ENCODE data around the gene R3HDML. TPM values are rescaled to one million over a fixed set of nuclear protein-coding genes. Genes with fewer than 3 reads are reported as not detected.
"Not testable (repeated sequence)": the region's sequence is repeated elsewhere in the genome, so short reads cannot be mapped to it uniquely, and the experiment has no call there.

R3HDML gene
- polyA plus RNA-seq, 3 donors = not detected

GRCh38 chr20:44296011-44296410 lies 40.8 kb upstream of the R3HDML start:
- Histone ChIP-seq H3K4me3 (replicated peaks in 1 of 3; ENCODE audit: low read depth in 2 of 3, low read length in 3 of 3) (no peak overlapping the region), H3K9ac (ENCODE audit: insufficient read depth, low read length, poor library complexity, severe bottlenecking) (no peak overlapping the region), H2AFZ (ENCODE audit: insufficient read depth, low read depth, low read length, poor library complexity, severe bottlenecking) (no peak overlapping the region), H3K9me3 (replicated peaks in 1 of 2; ENCODE audit: control insufficient read depth in 1 of 2, insufficient read depth in 1 of 2, low read length in 2 of 2) (no peaks in the 10 kb centered on the region), H3K27ac (ENCODE audit: low read depth in 1 of 2, low read length in 2 of 2) (no peak overlapping the region), H3K4me2 (replicated peaks; ENCODE audit: extremely low read depth, low read length, poor library complexity, severe bottlenecking) (no peak overlapping the region), H3K79me2 (ENCODE audit: insufficient read depth, low read length) (no peaks in the 10 kb centered on the region), H3K4me1 (ENCODE audit: control insufficient read depth in 1 of 2, insufficient read depth in 2 of 2, low read length in 2 of 2) (no peaks in the 10 kb centered on the region), H3K36me3 (replicated peaks in 1 of 2; ENCODE audit: control insufficient read depth in 1 of 2, insufficient read depth in 2 of 2, low read length in 2 of 2) (no peaks in the 10 kb centered on the region), H4K20me1 (ENCODE audit: insufficient read depth, low read length) (no peaks in the 10 kb centered on the region), H3K27me3 (ENCODE audit: control insufficient read depth in 2 of 2, insufficient read depth in 2 of 2, low read length in 2 of 2) (no peaks in the 10 kb centered on the region)
- no peak for TF ChIP-seq CTCF (IDR thresholded peaks at IDR 0.05)
- Mint-ChIP-seq H3K4me1 (no peaks in the 10 kb centered on the region), H3K9me3 (peaks cover 0 to 3% (median 0%) of the 10 kb centered on the region in 7 donors), H3K27ac (no peak overlapping the region), H3K27me3 (ENCODE audit: low read depth in 3 of 3) (peaks cover 0 to 2% (median 0%) of the 10 kb centered on the region in 3 donors), H3K4me3 (no peak overlapping the region), H3K36me3 (no peaks in the 10 kb centered on the region)
- DNase-seq = no peak
- WGBS (ENCODE audit: insufficient coverage) = no CpG with 5 or more reads among the region's 7 CpGs
- intact Hi-C loops (cut with micrococcal nuclease) = no loop called here

DNA sequence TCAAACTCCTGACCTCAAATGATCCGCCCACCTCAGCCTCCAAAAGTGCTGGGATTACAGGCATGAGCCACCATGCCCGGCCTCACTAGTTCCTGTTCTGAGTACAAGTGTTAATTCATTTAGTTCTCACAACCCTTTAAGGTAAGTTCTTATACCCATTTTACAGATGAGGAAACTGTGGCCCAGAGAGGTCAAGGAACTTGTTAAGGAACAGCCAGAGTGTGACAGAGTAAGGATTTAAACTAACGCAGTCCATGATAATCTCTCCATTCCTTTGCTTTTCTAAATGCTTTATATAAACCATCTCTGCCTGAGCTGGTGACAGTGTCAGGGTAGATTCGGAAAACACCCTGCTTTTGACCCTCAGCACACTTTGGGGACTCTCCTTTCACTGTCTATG lies 39.1 kb upstream of the R3HDML start:
- Histone ChIP-seq H3K27me3 (ENCODE audit: control insufficient read depth in 2 of 2, insufficient read depth in 2 of 2, low read length in 2 of 2) (no peaks in the 10 kb centered on the region), H3K4me2 (replicated peaks; ENCODE audit: extremely low read depth, low read length, poor library complexity, severe bottlenecking) (no peak overlapping the region), H3K36me3 (replicated peaks in 1 of 2; ENCODE audit: control insufficient read depth in 1 of 2, insufficient read depth in 2 of 2, low read length in 2 of 2) (no peaks in the 10 kb centered on the region), H4K20me1 (ENCODE audit: insufficient read depth, low read length) (no peaks in the 10 kb centered on the region), H3K79me2 (ENCODE audit: insufficient read depth, low read length) (no peaks in the 10 kb centered on the region), H3K9ac (ENCODE audit: insufficient read depth, low read length, poor library complexity, severe bottlenecking) (no peak overlapping the region), H2AFZ (ENCODE audit: insufficient read depth, low read depth, low read length, poor library complexity, severe bottlenecking) (no peak overlapping the region), H3K4me3 (replicated peaks in 1 of 3; ENCODE audit: low read depth in 2 of 3, low read length in 3 of 3) (no peak overlapping the region), H3K4me1 (ENCODE audit: control insufficient read depth in 1 of 2, insufficient read depth in 2 of 2, low read length in 2 of 2) (no peaks in the 10 kb centered on the region), H3K27ac (ENCODE audit: low read depth in 1 of 2, low read length in 2 of 2) (no peak overlapping the region), H3K9me3 (replicated peaks in 1 of 2; ENCODE audit: control insufficient read depth in 1 of 2, insufficient read depth in 1 of 2, low read length in 2 of 2) (no peaks in the 10 kb centered on the region)
- H3K4me3 Mint-ChIP-seq = no peak overlapping the region
- no peaks in the 10 kb centered on the region for H3K4me1 Mint-ChIP-seq
- DNase-seq = no peak
- 86% methylated on average over 1 of the region's 4 CpGs for WGBS (ENCODE audit: insufficient coverage)
- H3K36me3 Mint-ChIP-seq = no peaks in the 10 kb centered on the region
- H3K9me3 Mint-ChIP-seq = peaks cover 0 to 3% (median 0%) of the 10 kb centered on the region in 7 donors
- TF ChIP-seq CTCF (IDR thresholded peaks at IDR 0.05) = no peak
- peaks cover 0 to 2% (median 0%) of the 10 kb centered on the region in 3 donors for H3K27me3 Mint-ChIP-seq (ENCODE audit: low read depth in 3 of 3)
- intact Hi-C loops (cut with micrococcal nuclease) = no loop called here
- no peak overlapping the region for H3K27ac Mint-ChIP-seq

DNA sequence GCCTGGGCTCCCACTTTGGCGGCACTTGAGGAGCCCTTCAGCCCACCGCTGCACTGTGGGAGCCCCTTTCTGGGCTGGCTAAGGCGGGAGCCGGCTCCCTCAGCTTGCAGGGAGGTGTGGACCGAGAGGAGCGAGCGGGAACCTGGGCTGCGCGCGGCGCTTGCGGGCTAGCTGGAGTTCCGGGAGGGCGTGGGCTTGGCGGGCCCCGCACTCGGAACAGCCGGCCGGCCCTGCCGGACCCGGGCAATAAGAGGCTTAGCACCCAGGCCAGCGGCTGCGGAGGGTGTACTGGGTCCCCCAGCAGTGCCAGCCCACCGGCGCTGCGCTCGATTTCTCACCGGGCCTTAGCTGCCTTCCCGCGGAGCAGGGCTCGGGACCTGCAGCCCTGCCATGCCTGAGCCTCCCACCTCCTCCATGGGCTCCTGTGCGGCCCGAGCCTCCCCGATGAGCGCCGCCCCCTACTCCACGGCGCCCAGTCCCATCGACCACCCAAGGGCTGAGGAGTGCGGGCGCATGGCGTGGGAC lies 37.8 kb upstream of the R3HDML start:
- intact Hi-C loops (cut with micrococcal nuclease); H3K27ac ChIP-seq (ENCODE audit: low read depth in 1 of 2, low read length in 2 of 2): not testable (repeated sequence)

More for the DNA sequence above, 37.8 kb upstream of the R3HDML start:
- H3K27ac Mint-ChIP-seq; H3K79me2 ChIP-seq (ENCODE audit: insufficient read depth, low read length); DNase-seq; H3K36me3 ChIP-seq (replicated peaks in 1 of 2; ENCODE audit: control insufficient read depth in 1 of 2, insufficient read depth in 2 of 2, low read length in 2 of 2); H3K4me3 Mint-ChIP-seq; H3K4me3 ChIP-seq (replicated peaks in 1 of 3; ENCODE audit: low read depth in 2 of 3, low read length in 3 of 3); H3K4me1 ChIP-seq (ENCODE audit: control insufficient read depth in 1 of 2, insufficient read depth in 2 of 2, low read length in 2 of 2); H3K27me3 Mint-ChIP-seq (ENCODE audit: low read depth in 3 of 3); H3K4me1 Mint-ChIP-seq; H3K4me2 ChIP-seq (replicated peaks; ENCODE audit: extremely low read depth, low read length, poor library complexity, severe bottlenecking); H2AFZ ChIP-seq (ENCODE audit: insufficient read depth, low read depth, low read length, poor library complexity, severe bottlenecking); H3K36me3 Mint-ChIP-seq; H3K27me3 ChIP-seq (ENCODE audit: control insufficient read depth in 2 of 2, insufficient read depth in 2 of 2, low read length in 2 of 2); H3K9me3 ChIP-seq (replicated peaks in 1 of 2; ENCODE audit: control insufficient read depth in 1 of 2, insufficient read depth in 1 of 2, low read length in 2 of 2); H3K9me3 Mint-ChIP-seq; H4K20me1 ChIP-seq (ENCODE audit: insufficient read depth, low read length); H3K9ac ChIP-seq (ENCODE audit: insufficient read depth, low read length, poor library complexity, severe bottlenecking): not testable (repeated sequence)
- WGBS (ENCODE audit: insufficient coverage) = 96% methylated on average over 19 of the region's 42 CpGs
